BJ (cell line): Measurements from ENCODE around the gene SPAG16. TPM values are rescaled to one million over a fixed set of nuclear protein-coding genes. Genes with fewer than 3 reads are reported as not detected.

ENCODE experiments used
- CTCF ChIA-PET: fragments of 350-600 bp; formaldehyde crosslinking; extraction: SDS; loops from one replicate; lab custom pipeline; 2021; ENCODE audit warnings: antibody characterized with exemption, inconsistent platforms; lab: Yijun Ruan, JAX
- POLR2A ChIA-PET: fragments of 300-600 bp; sonication (Branson Sonifier 250); formaldehyde crosslinking; extraction: SDS; loops from one replicate; lab custom pipeline; 2021; ENCODE audit warnings: antibody characterized with exemption; lab: Charles Lee
- DNase-seq: peaks from one replicate; pipeline ENCODE4 v3.0.0-alpha.2; 2011; ENCODE audit warnings: low read depth
- H3K27me3 ChIP-seq: 2 replicates; pipeline ENCODE4 v1.6.0; 2011; ENCODE audit warnings: low read length; ENCODE audit not compliant: control insufficient read depth, insufficient read depth
- H3K36me3 ChIP-seq: 2 replicates; pipeline ENCODE4 v1.5.1; 2011; ENCODE audit warnings: low read length; ENCODE audit not compliant: control insufficient read depth, insufficient read depth
- H3K4me3 ChIP-seq: 2 replicates; pipeline ENCODE4 v1.5.1; 2011; ENCODE audit warnings: low read depth, mild to moderate bottlenecking, control low read depth, low read length
- polyA plus RNA-seq: library from polyadenylated mRNA; depleted of rRNA; stranded (reverse); fragments of >200 nt; gene quantifications from 2 replicates; pipeline ENCODE4 v1.2.3, GENCODE V29; 2011
- TF ChIP-seq, protein P1 (sequence below): IDR thresholded peaks from 2 replicates; pipeline ENCODE4 v1.5.1; 2011; ENCODE audit warnings: low read depth, mild to moderate bottlenecking, control low read depth, inconsistent platforms, low read length, moderate library complexity; ENCODE audit not compliant: insufficient read depth

The SPAG16 gene
- polyA plus RNA-seq, 1 experiment = 11.0 TPM

DNA sequence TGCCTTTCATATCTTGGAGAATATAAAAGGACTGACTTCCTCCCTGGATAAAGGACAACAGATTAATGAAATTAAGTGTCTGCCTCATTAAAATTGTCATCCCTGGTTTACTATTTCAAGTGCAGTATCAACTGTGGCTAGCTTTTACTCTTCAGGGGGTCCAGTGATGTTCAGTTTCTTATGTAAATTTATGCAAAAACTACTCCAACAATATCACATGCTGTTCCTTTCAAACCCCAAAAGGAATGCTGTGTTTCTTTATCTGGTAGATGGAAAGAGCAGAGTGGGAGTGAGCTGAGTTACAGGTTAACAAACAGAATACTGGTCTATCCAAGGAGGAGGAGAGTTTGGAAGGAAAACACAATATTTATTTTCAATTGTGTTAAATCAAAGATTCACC is 842.9 kb downstream of the SPAG16 start:
- H3K36me3 ChIP-seq = no peaks in the 10 kb centered on the region
- H3K27me3 ChIP-seq = no peaks in the 10 kb centered on the region
- no peak overlapping the region for H3K4me3 ChIP-seq
- CTCF ChIA-PET = interaction anchor here (1.4 kb wide), 1 partner anchor 15 kb away, joined by 3 read pairs; no protein-coding TSS in a partner anchor
- POLR2A ChIA-PET = interaction anchor here (0.6 kb wide), 1 partner anchor 47 kb away, joined by 9 read pairs; no protein-coding TSS in a partner anchor
- no peak for DNase-seq
- TF ChIP-seq, protein P1, sequence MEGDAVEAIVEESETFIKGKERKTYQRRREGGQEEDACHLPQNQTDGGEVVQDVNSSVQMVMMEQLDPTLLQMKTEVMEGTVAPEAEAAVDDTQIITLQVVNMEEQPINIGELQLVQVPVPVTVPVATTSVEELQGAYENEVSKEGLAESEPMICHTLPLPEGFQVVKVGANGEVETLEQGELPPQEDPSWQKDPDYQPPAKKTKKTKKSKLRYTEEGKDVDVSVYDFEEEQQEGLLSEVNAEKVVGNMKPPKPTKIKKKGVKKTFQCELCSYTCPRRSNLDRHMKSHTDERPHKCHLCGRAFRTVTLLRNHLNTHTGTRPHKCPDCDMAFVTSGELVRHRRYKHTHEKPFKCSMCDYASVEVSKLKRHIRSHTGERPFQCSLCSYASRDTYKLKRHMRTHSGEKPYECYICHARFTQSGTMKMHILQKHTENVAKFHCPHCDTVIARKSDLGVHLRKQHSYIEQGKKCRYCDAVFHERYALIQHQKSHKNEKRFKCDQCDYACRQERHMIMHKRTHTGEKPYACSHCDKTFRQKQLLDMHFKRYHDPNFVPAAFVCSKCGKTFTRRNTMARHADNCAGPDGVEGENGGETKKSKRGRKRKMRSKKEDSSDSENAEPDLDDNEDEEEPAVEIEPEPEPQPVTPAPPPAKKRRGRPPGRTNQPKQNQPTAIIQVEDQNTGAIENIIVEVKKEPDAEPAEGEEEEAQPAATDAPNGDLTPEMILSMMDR = no peak

DNA sequence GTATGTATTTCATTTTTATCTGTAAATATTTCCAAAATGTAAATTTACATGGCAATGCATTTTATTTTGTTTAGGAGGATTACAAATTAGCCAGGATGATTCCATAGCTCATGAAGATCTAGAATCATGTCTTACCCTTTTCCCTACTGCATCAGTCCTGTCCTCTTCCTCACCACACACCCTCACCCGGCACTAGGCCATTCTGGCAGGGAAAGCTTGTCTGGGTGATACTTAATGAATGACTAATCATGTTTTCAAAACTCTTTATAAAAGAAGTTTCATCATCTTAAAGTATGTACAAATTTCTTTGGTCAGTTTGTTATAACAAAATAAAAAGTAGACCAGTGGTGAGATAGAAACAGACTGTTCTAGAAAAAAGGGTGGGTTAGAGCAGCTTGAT is 843.3 kb downstream of the SPAG16 start:
- CTCF ChIA-PET = interaction anchor here (1.4 kb wide), 1 partner anchor 15 kb away, joined by 3 read pairs; no protein-coding TSS in a partner anchor
- H3K36me3 ChIP-seq = no peaks in the 10 kb centered on the region
- H3K4me3 ChIP-seq = no peak overlapping the region
- DNase-seq = peak; percentile 62
- TF ChIP-seq, protein P1 = no peak
- no peaks in the 10 kb centered on the region for H3K27me3 ChIP-seq
- POLR2A ChIA-PET = interaction anchor here (0.6 kb wide), 1 partner anchor 47 kb away, joined by 9 read pairs; no protein-coding TSS in a partner anchor

DNA sequence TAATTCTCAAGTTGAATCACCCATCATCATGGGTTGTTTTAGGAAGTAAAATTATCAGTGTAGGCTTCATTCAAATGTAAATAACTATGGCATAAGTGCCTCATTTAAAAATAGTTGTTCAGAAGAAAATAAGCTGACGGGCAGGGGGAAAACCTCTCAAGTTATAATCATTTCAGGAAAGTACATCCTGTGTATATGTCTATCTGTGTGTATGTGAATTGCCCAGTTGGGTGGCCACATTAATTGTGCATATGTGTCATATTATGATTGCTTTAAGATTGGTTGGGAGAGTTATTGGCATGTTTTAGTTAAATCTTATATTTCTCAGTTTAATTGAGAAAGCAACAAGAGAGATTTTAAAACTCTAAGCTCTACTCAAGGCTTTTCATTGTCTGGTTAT is 843.8 kb downstream of the SPAG16 start:
- TF ChIP-seq, protein P1 = no peak
- ChIA-PET POLR2A (no interaction called here), CTCF (interaction anchor here (1.4 kb wide), 1 partner anchor 16 kb away, joined by 3 read pairs; no protein-coding TSS in a partner anchor)

DNA sequence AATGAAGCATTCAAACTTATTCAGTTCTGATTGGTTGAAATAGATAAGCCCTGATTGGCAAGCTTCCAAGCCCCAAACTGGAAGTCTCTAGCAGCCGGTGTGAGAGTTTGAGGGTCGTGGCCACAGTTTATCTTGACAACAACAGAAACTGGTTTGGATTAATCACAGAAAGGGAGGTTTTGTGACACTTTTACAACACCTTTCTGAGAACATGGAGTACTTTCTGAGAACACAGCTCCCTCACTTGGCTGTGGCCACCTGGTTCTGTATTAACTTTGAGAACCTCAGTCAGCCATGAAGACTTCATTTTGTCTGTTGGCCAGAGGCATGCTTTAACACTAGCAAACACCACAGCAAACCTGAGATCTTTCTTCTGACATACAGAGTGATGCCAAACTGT is 845.9 kb downstream of the SPAG16 start:
- DNase-seq = no peak
- ChIA-PET CTCF (no interaction called here), POLR2A (no interaction called here)
- H3K27me3 ChIP-seq = no peaks in the 10 kb centered on the region
- TF ChIP-seq, protein P1 = no peak
- H3K36me3 ChIP-seq = no peaks in the 10 kb centered on the region
- no peak overlapping the region for H3K4me3 ChIP-seq

More for the DNA sequence above, 843.8 kb downstream of the SPAG16 start:
- no peak for DNase-seq
- H3K4me3 ChIP-seq = no peak overlapping the region
- H3K36me3 ChIP-seq = no peaks in the 10 kb centered on the region
- no peaks in the 10 kb centered on the region for H3K27me3 ChIP-seq

DNA sequence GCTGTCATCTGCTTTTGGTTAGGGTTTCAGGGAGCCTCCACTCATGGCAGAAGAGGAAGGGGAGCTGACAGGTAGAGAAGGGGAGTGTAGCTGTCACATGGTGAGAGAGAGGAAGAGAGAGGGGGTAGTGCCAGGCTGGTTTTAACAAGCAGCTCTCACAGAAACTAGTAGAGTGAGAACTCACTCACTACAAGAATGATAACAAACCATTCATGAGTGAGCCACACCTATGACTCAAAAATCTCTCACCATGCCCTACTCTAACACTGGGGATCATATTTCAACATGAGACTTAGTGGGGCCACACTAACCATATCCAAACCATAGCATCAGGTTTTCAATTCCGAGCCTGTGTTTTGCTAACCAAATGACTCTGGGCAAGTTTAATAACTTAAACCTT is 851.7 kb downstream of the SPAG16 start:
- POLR2A ChIA-PET = interaction anchor here (0.5 kb wide), 1 partner anchor 175 kb away, joined by 3 read pairs; no protein-coding TSS in a partner anchor

More for the DNA sequence above, 851.7 kb downstream of the SPAG16 start:
- Histone ChIP-seq H3K4me3 (no peak overlapping the region), H3K27me3 (no peaks in the 10 kb centered on the region), H3K36me3 (no peaks in the 10 kb centered on the region)
- TF ChIP-seq, protein P1 = no peak
- DNase-seq = no peak
- CTCF ChIA-PET = no interaction called here
